ENCODE data around the gene FBXO15.

GRCh38 chr18:74142252-74142651, 5.4 kb downstream of the FBXO15 start:
- TF ChIP-seq CTCF (IDR thresholded peaks at IDR 0.05) = no peak
- no peak for TF ChIP-seq POLR2A (IDR thresholded peaks at IDR 0.05)
